NCI-H1105 (cell line): ENCODE results near the gene MYBPH.

Experiments used
- DNase-seq: peaks from one replicate; lab custom pipeline; 2025; lab: John Stamatoyannopoulos, UW

The MYBPH gene

GRCh38 chr1:203175237-203175826 is at the start of gene MYBPH:
MYBPH (minus strand) TSS chr1:203175826; CDS start chr1:203175755, 71 bp downstream.
- no peak for DNase-seq

- no peak for DNase-seq
Measured at GRCh38 chr1:203225071-203225470, 49.4 kb upstream of the MYBPH start.

- no peak for DNase-seq
Measured at GRCh38 chr1:203223012-203223775, 47.6 kb upstream of the MYBPH start.

- no peak for DNase-seq
Measured at GRCh38 chr1:203219934-203220333, 44.3 kb upstream of the MYBPH start.

GRCh38 chr1:203219171-203219570 is 43.5 kb upstream of the MYBPH start:
- no peak for DNase-seq

GRCh38 chr1:203217668-203218067 is 42.0 kb upstream of the MYBPH start:
- no peak for DNase-seq

GRCh38 chr1:203217139-203217655 is 41.6 kb upstream of the MYBPH start:
- no peak for DNase-seq

GRCh38 chr1:203216274-203217138 is 40.9 kb upstream of the MYBPH start:
- DNase-seq, result peak; percentile 55

GRCh38 chr1:203215573-203215972 is 39.9 kb upstream of the MYBPH start:
- no peak for DNase-seq

GRCh38 chr1:203214871-203215270 is 39.2 kb upstream of the MYBPH start:
- no peak for DNase-seq

- no peak for DNase-seq
Measured at GRCh38 chr1:203213126-203213525, 37.5 kb upstream of the MYBPH start.

GRCh38 chr1:203211812-203212211 is 36.2 kb upstream of the MYBPH start:
- DNase-seq, result no peak

GRCh38 chr1:203210988-203211387 is 35.4 kb upstream of the MYBPH start:
- DNase-seq, result no peak

- no peak for DNase-seq
Measured at GRCh38 chr1:203210350-203210749, 34.7 kb upstream of the MYBPH start.

- no peak for DNase-seq
Measured at GRCh38 chr1:203208181-203208580, 32.6 kb upstream of the MYBPH start.

- no peak for DNase-seq
Measured at GRCh38 chr1:203207751-203208150, 32.1 kb upstream of the MYBPH start.

GRCh38 chr1:203206129-203206687 is 30.6 kb upstream of the MYBPH start:
- no peak for DNase-seq

GRCh38 chr1:203204756-203205155 is 29.1 kb upstream of the MYBPH start:
- DNase-seq, result no peak

GRCh38 chr1:203202431-203203245 is 27.0 kb upstream of the MYBPH start:
- DNase-seq, result no peak

- DNase-seq, result no peak
Measured at GRCh38 chr1:203201516-203202205, 26.0 kb upstream of the MYBPH start.

- no peak for DNase-seq
Measured at GRCh38 chr1:203200916-203201315, 25.3 kb upstream of the MYBPH start.
